Measurements from ENCODE around the gene INSC. TPM values are rescaled to one million over a fixed set of nuclear protein-coding genes. Genes with fewer than 3 reads are reported as not detected.

Gene INSC
- total and polyA plus RNA-seq, 12 donors: 0.19 to 0.76 (median 0.60) TPM; not detected in 4

DNA sequence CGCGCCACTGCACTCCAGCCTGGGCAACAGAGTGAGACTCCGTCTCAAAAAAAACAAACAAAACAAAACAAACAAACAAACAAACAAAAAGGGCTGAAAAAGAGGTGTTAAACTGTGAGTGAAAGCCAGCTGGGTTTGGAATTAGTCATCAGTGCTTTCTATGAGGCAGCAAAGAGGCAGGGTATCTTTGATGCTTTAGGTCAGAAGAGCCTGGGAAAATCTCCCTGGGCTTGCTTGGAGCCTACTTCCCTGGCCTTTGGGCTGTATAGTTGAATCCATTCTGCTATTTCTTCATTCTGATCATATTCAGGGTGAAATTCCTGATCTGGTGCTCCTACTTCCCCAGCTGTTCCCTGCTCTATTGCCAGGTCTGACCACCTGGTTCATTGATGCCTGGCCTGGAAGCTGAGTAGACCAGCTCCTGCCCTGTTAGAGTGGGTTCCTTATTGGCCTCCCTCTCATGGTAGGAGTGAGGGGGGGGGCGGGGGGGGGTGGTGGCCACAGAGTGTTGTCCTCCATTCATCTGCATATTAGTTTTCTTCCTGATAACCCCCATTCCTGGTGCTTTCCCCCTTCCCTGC lies 65.6 kb downstream of the INSC start:
- no peak overlapping the region for H3K4me3 ChIP-seq
- H3K27ac ChIP-seq: no peak overlapping the region
- ATAC-seq (no peak), DNase-seq (no peak)
- H3K4me1 ChIP-seq: no peaks in the 10 kb centered on the region
- TF ChIP-seq, protein P1, sequence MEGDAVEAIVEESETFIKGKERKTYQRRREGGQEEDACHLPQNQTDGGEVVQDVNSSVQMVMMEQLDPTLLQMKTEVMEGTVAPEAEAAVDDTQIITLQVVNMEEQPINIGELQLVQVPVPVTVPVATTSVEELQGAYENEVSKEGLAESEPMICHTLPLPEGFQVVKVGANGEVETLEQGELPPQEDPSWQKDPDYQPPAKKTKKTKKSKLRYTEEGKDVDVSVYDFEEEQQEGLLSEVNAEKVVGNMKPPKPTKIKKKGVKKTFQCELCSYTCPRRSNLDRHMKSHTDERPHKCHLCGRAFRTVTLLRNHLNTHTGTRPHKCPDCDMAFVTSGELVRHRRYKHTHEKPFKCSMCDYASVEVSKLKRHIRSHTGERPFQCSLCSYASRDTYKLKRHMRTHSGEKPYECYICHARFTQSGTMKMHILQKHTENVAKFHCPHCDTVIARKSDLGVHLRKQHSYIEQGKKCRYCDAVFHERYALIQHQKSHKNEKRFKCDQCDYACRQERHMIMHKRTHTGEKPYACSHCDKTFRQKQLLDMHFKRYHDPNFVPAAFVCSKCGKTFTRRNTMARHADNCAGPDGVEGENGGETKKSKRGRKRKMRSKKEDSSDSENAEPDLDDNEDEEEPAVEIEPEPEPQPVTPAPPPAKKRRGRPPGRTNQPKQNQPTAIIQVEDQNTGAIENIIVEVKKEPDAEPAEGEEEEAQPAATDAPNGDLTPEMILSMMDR (IDR thresholded peaks at IDR 0.05): no peak
- peaks cover 0 to 9% (median 0%) of the 10 kb centered on the region in 7 donors for H3K27me3 ChIP-seq
- no peaks in the 10 kb centered on the region for H3K36me3 ChIP-seq
- intact Hi-C loops (cut with DNase I): no loop called here
- 68 to 70% methylated on average over 4 of the region's 4 CpGs for WGBS, 2 donors
- H3K9me3 ChIP-seq: no peaks in the 10 kb centered on the region

DNA sequence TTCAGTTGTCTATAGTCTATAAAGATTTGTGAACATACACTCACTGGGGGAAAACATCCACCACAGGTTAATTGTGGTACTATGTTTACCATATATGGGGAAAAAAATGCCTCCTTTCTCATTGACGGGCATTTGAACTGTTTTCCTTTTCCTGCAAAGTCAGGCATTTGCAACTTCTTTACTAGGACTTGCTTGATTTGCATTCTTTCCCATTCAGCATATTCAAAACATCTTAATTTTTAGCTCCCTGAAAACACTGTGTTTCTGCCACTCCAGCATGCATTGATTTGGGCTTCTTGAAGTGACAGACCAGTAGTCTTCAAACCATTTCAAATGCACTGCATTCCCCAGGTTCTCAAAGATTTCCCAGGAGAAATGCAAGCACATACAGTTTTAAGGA lies 67.6 kb downstream of the INSC start:
- intact Hi-C loops (cut with DNase I): no loop called here
- WGBS, 2 donors: 71 to 74% methylated on average over 1 of the region's 1 CpG
- DNase-seq: no peak
- Histone ChIP-seq H3K4me1 (no peaks in the 10 kb centered on the region), H3K9me3 (no peaks in the 10 kb centered on the region), H3K36me3 (no peaks in the 10 kb centered on the region), H3K27ac (no peak overlapping the region), H3K4me3 (no peak overlapping the region), H3K27me3 (peaks cover 0 to 6% (median 0%) of the 10 kb centered on the region in 7 donors)
- TF ChIP-seq, protein P1 (IDR thresholded peaks at IDR 0.05): no peak
- no peak for ATAC-seq

DNA sequence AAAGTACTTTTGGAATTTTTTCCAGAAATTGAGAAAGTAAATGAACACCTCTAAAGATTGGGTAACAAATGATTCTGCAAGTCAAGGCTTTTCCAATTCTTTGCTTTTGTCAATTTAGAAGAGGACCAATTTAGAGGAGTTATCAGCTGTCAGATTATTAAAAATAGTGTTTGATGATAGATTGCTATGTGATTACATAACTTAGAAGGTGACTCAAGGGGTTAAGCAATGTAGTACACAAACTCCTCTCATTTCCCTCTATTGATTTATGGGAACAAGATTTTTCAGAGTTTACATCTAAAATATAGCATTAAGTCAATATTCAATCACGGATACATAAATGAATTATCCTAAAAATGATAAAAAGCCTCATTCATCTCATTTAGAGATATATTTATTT lies 70.3 kb downstream of the INSC start:
- peaks cover 0 to 5% (median 0%) of the 10 kb centered on the region in 11 donors for H3K9me3 ChIP-seq
- intact Hi-C loops (cut with DNase I): no loop called here
- TF ChIP-seq, protein P1 (IDR thresholded peaks at IDR 0.05): no peak
- no peaks in the 10 kb centered on the region for H3K4me1 ChIP-seq
- H3K27me3 ChIP-seq: peaks cover 0 to 6% (median 0%) of the 10 kb centered on the region in 7 donors
- ATAC-seq (no peak), DNase-seq (no peak)
- no peak overlapping the region for H3K4me3 ChIP-seq
- no peaks in the 10 kb centered on the region for H3K36me3 ChIP-seq
- WGBS, 2 donors: 88 to 91% methylated on average over 1 of the region's 1 CpG
- H3K27ac ChIP-seq: no peak overlapping the region

DNA sequence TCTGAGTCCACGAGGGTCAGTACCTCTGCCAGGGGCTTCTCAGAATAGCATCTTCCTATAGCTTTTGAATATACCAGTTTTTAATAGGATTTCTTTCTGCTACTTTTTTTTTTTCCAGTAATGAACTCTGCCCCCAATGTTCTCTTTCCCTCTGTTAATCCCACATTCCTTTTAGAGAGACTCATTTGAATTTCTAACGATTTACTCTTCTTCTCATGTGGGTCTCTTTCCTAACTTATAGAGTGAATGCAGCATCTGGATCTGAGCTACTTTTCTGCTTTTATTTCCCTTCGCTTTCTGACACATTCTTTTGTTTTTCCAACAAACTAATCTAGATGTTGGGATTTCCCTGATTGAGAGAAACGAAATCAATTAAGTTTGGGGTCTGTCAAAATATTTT lies 71.4 kb downstream of the INSC start:
- Histone ChIP-seq H3K27me3 (peaks cover 0 to 6% (median 0%) of the 10 kb centered on the region in 7 donors), H3K27ac (no peak overlapping the region), H3K9me3 (peaks cover 0 to 5% (median 0%) of the 10 kb centered on the region in 11 donors), H3K4me3 (no peak overlapping the region), H3K4me1 (no peaks in the 10 kb centered on the region), H3K36me3 (no peaks in the 10 kb centered on the region)
- DNase-seq (no peak), ATAC-seq (no peak)
- 70% methylated on average over 4 of the region's 4 CpGs for WGBS, 2 donors
- TF ChIP-seq, protein P1 (IDR thresholded peaks at IDR 0.05): no peak
- intact Hi-C loops (cut with DNase I): no loop called here

Data from heart right ventricle (tissue), 16 donors.